DMS53 treated with DMSO at 0.1 percent for 48 hours (cell line): Measurements from ENCODE around the gene PLXND1.
"Not testable (repeated sequence)": the region's sequence is repeated elsewhere in the genome, so short reads cannot be mapped to it uniquely, and the experiment has no call there.

ENCODE experiments used
- DNase-seq: peaks from one replicate; lab custom pipeline; 2025; ENCODE audit not compliant: unreplicated experiment; lab: John Stamatoyannopoulos, UW

Gene PLXND1

DNA sequence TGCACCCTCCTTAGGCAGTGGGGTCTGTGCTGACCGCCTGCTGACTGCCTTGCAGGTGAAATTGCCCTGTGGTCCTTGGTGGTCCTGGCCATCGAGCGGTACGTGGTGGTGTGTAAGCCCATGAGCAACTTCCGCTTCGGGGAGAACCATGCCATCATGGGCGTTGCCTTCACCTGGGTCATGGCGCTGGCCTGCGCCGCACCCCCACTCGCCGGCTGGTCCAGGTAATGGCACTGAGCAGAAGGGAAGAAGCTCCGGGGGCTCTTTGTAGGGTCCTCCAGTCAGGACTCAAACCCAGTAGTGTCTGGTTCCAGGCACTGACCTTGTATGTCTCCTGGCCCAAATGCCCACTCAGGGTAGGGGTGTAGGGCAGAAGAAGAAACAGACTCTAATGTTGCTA is 75.7 kb downstream of the PLXND1 start:
- DNase-seq: no peak

DNA sequence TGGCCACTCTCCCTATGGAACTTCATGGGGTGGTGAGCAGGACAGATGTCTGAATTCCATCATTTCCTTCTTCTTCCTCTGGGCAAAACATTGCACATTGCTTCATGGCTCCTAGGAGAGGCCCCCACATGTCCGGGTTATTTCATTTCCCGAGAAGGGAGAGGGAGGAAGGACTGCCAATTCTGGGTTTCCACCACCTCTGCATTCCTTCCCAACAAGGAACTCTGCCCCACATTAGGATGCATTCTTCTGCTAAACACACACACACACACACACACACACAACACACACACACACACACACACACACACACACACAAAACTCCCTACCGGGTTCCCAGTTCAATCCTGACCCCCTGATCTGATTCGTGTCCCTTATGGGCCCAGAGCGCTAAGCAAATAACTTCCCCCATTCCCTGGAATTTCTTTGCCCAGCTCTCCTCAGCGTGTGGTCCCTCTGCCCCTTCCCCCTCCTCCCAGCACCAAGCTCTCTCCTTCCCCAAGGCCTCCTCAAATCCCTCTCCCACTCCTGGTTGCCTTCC is 76.2 kb downstream of the PLXND1 start:
- no peak for DNase-seq

DNA sequence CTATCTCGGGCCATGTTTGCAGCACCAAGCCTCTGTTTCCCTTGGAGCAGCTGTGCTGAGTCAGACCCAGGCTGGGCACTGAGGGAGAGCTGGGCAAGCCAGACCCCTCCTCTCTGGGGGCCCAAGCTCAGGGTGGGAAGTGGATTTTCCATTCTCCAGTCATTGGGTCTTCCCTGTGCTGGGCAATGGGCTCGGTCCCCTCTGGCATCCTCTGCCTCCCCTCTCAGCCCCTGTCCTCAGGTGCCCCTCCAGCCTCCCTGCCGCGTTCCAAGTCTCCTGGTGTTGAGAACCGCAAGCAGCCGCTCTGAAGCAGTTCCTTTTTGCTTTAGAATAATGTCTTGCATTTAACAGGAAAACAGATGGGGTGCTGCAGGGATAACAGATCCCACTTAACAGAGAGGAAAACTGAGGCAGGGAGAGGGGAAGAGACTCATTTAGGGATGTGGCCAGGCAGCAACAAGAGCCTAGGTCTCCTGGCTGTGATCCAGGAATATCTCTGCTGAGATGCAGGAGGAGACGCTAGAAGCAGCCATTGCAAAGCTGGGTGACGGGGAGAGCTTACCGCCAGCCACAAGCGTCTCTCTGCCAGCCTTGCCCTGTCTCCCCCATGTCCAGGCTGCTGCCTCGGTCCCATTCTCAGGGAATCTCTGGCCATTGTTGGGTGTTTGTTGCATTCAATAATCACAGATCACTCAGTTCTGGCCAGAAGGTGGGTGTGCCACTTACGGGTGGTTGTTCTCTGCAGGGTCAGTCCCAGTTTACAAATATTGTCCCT is 76.9 kb downstream of the PLXND1 start:
- no peak for DNase-seq

DNA sequence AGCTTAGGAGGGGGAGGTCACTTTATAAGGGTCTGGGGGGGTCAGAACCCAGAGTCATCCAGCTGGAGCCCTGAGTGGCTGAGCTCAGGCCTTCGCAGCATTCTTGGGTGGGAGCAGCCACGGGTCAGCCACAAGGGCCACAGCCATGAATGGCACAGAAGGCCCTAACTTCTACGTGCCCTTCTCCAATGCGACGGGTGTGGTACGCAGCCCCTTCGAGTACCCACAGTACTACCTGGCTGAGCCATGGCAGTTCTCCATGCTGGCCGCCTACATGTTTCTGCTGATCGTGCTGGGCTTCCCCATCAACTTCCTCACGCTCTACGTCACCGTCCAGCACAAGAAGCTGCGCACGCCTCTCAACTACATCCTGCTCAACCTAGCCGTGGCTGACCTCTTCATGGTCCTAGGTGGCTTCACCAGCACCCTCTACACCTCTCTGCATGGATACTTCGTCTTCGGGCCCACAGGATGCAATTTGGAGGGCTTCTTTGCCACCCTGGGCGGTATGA is 77.8 kb downstream of the PLXND1 start, which contains the start of gene RHO:
RHO (plus strand) TSS at position 51 of the 512 bp plus-strand sequence; CDS start at position 146, 95 bp downstream.
- DNase-seq: no peak

DNA sequence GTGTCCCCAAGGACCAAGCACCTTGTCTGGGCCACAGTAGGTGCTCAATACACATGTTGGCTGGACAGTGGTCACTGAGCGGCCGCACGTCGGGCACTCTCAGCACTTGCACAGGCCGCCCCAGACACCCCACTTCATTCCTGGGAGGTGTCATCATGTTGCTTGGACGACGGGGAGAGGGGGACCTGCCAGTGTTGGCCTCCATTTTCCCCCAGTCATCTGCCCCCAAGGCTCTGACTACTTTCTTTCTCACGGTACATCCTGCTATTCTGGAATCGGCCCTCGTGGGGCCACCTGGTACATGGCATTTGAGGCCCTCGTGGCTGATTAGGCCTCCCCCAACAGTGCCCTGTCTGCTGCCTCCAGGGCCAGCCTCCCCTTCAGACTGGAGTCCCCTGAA is 79.2 kb downstream of the PLXND1 start:
- DNase-seq: no peak

DNA sequence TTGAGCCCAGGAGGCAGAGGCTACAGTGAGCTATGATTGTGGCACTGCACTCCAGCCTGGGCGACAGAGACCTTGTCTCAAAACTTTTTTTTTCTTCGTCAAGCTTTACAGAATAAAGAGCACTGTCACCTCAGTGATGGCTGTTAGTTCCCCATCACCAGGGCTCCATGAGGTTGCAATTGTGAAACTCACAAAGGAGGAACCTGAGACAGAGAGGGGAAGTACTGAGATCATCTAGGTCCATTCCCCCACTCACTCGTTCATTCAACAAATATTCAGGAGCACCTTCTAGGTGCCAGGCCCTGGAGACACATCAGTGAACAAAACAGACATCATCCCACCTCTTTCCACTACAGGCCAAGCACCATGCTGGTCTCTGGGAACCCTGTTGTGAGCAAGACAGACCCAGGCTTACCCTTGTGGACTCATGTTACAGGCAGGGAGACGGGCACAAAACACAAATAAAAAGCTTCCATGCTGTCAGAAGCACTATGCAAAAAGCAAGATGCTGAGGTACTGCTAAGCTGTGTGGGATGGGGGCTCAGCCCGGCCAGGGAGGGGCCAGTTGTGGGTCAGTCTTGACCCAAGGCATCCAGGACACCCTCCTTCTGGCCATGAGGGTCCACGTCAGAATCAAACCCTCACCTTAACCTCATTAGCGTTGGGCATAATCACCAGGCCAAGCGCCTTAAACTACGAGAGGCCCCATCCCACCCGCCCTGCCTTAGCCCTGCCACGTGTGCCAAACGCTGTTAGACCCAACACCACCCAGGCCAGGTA is 80.2 kb downstream of the PLXND1 start:
- no peak for DNase-seq

DNA sequence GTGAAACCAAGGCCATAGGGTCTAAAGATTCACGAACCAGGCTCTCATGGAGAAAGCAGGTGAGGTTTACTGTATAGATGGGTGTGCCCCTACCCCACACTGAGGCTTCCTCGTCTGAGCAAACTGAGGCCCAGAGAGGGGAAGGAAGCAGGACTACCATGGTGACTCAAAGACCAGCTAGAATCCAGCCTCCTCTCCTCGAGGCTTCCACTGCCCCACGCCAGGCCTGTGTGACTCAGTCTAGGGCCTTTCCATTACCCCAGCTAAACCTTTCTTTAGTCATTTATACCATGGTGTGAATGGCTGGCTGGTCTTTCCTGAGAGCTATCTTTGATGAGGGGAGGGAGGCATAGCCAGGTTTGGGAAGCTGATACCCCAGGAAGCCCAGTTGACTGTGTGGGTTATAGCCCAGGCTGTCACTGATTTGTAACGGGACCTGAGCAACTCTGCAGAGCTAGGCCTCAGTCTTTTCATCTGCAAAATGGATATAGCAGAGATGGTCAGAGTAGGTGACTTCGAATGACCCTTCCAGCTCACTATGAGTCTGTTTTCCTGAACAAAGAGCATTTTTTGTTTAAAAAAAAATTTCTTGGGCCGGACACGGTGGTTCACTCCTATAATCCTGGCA is 81.0 kb downstream of the PLXND1 start:
- no peak for DNase-seq

DNA sequence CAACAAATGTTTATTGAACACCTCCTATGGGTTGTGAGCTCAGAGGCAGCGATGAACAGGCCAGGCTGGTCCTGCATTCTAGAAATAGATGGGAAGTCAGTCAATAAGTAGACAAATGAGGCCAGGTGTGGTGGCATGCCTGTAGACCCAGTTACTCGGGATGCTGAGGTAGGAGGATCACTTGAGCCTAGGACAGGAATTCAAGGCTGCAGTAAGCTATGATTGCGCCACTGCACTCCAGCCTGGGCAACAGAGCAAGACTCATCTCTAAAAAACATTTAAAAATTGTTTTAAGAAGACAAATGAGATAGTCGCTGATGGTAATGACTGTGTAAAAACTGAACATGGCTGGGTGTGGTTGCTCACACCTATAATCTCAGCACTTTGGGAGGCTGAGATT is 82.4 kb downstream of the PLXND1 start:
- DNase-seq: no peak

DNA sequence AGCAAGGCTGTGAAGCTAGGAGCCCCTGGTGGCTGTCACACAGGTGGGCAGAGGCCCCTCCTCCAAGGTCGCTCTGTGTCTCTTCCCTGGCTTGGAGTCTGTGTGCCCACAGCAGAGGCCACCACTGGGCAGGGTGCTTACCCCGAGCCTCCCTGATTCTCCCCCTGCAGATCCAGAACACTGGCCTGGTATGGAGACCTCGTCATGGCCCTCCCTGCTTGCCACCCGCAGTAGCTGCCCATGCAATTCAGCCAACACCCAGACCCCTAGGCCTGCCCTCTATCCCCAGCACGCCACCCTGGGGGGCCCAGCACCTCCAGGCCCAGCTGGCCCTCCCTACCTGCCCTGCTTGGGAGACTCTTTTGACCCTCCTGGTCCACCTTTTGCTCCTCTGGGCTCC is 83.5 kb downstream of the PLXND1 start:
- no peak for DNase-seq

DNA sequence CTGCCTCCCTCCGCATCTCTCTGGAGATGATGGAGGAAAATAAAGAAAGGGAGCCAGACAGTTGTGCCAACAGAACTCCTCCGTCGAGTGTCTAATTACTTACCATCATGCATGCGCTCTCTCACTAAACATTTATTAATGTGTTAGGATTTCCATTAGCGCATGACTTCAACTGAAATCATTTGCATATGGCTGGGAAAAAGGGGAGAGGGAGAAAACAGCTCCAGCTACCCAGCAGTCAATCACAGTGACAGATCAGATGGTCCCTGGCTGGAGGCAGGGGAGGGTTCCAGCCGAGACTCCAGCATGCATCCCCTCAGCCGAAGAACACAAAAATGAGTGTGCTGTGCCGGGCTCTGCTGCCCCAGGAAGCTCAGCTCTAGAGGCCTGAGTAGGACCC is 84.9 kb downstream of the PLXND1 start:
- no peak for DNase-seq

DNA sequence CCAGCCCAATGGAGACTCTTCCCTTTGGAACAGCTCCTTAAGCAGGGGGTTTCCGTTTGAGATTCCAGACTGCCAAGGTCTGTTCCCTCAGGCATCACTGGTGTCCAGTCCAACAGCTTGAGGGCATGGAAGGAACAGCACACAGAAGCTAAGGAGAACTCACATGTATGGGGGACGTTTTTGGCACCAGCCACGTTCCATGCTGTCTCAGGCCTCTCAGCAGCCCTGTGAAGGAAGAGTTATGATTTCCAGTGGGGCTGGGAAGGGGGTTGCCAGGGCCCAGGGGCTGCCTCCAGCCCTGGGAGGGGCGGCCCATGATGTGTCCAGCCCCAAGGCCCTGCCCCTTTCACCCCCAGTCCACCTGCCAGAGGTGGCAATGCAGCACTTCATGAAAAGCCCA is 85.5 kb downstream of the PLXND1 start:
- DNase-seq: no peak

DNA sequence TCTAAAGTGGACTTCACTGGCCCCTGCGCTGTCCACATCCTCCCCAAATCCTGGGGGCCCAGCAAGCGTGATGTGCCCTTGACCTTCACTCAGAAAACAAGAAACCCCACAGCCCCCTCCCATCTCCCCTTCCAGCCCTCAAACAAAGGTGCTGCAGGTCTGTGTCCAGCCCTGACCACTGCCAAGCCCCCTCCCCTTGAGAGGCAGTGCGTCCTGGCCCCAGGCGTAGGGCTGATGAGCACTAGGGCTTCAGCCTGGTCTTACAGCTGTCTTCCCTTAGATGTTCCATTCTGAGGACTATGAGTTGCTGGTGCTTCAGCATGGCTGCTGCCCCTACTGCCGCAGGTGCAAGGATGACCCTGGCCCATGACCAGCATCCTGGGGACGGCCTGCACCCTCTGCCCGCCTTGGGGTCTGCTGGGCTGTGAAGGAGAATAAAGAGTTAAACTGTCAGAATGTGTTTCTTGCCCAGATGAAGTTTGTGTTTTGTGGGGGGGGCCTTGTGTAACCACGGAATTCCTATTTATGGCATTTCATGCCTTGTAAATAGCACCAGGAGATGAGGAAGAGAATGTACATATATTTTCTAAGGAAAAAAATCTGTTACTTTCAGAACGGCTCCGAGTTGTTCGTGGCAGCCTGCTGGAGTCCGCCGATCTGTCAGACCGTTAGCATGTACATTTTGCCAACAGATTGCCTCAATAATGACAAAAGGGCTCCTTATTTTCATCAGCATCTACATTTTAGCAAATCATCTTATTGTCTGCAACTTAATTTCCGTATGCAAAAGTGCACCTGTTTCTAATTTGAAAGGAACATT is 86.4 kb downstream of the PLXND1 start:
- no peak for DNase-seq

DNA sequence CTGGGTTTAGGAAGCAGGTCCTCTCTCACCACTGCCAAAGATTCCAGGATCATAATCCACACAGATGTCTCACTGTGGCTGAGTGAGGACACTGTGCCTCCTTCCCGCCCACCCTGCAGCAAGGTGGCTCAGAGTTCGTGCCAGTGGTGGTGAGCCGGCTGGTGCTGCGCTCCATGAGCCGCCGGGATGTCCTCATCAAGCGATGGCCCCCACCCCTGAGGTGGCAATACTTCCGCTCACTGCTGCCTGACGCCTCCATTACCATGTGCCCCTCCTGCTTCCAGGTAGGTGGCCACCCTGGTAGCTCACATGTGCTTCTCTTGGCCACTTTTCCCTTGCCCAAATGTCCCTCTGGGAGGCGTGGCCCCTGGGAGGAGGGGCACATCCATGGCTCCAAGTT is 87.0 kb downstream of the PLXND1 start:
- DNase-seq: no peak

DNA sequence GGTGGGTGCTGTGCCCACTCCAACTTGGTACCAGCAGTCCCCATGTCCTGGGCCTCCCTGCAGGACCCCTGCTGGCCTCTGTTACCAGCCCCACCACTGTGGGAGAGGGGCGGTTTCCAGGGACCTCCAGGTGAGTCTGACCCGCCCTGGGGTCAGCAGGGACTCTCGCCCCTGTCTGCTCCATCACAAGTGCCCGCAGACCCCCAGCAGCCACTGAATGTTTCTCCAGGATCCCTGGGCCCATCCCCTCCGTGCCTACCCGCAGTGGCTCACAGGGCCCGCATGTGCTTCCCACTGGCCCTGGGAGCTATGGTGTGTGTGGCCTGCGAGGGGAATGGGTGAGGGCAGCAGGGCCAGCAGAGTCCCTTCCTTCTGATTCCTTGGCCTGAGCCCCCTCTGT is 87.9 kb downstream of the PLXND1 start:
- DNase-seq: no peak

DNA sequence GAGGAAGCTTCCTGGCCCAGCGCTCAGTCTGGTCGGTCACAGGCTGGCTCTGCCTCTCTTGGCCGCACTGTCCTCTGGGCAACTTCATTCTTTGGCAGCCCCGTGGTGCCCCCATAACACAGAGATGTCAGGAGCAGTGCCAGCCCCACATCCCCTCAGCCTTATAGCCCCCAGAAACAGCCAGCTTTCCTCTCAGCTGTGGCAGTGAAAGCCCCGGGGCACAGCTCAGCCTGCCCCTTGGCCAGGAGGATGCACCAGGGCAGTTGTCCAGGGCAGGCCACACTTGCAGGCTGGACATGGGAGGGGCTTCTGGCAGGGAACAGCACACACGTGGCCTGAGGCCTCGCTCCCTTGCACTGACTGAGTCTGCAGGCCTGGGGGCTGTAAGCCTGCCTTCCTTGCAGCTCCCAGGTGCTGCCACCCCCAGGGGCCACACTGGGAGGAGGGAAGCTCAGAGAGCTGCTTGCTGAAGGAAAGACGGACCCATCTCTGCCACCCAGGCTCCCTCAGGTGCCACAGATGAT is 88.4 kb downstream of the PLXND1 start:
- DNase-seq: no peak

DNA sequence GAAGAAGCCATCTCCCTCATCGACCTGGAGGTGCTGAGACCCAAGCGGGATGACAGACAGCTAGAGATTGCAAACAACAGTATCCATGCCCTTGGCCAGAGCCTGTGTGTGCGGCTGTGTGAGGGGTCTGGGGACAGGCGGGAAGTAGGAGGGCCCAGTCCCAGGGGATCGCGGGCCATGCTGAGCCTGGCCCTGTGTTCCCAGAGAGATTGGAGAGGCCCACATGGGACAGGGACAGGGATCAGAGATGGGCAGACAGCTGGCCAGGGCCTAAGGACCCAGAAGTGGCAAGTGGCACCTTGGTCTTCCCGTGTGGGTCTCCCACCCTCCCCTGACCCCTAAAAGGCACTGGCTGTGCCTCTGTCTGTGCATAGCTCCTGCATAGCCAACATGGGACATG is 89.0 kb downstream of the PLXND1 start:
- DNase-seq: no peak

DNA sequence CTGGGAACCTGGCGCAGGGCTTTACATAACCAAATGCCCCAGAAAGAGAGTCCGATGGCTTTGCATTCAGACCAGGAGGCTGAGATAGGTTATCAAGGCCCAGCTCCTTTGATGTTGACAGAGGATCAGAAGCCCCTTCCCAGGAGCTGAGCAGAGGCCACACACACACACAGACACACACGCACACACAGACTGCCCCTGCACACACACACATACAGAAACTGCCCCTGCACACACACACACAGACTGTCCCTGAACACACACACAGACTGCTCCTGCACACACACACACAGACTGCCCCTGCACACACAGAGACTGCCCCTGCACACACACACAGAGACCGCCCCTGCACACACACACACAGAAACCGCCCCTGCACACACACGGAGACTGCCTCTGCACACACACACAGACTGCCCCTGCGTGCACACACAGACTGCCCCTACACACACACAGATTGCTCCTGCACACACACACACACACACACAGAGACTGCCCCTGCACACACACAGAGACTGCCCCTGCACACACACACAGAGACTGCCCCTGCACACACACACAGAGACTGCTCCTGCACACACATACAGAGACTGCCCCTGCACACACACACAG is 90.5 kb downstream of the PLXND1 start:
- not testable (repeated sequence) for DNase-seq

DNA sequence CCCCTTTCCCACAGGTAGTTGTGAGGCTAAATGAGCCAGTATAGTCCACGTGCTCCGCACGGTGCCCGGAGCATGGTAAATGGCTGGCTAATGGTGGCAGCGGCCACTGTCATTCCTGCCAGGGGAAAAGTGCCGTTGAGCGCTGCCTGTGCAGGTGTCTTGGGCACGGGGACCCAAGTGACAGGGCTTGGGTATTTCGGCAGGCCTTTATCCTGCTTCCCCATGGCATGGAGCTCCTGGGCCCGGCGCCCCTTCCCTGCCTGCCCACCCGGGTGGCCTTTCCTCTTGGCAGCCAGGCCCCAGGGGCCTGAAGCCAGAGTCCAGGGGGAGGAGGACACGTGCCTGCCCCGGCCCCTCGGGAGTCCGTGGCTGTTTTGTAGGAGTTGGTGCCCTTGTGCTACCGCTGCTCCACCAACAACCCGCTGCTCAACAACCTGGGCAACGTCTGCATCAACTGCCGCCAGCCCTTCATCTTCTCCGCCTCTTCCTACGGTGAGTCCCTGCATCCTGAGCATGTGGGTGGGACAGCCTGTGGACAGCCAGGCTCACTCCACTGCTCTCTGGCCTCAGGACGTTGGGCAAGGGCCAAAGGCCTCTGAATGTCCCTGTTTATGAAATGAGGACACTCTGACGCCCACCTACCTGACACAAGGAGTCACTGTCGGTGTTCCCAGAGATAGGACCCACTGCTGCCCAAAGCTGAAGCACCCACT is 91.2 kb downstream of the PLXND1 start:
- DNase-seq: not testable (repeated sequence)

DNA sequence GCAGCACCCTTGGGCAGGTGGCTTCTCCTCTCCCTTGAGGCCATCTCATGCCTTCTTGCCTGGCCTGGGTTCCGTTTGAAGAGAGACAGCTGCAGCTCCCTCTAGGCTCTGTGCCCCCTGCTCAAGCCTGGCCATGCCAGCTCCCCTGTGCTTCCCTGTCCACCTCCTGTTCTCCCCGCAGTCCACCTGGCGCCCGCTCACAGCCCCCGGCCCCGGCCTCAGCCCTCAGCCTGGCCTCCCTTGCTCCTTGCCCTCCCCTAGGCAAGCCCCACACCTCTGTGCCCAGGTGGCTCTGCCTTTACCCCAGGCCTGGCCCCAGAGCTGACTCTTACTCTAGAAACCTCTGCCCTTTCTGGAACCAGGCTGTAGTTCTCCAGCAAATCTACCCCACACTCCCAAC is 91.9 kb downstream of the PLXND1 start:
- no peak for DNase-seq
